Stomach (tissue), 4 donors: Measurements from ENCODE around the gene TAX1BP1.

Source experiments
- CTCF ChIP-seq, 7 experiments: fragments of 450-650 bp in 4 of 7; fragments of 200-600 bp in 3 of 7; sonication (generic) in 3 of 7; IDR thresholded peaks; one replicate each; pipeline ENCODE4 v1.5.1; 2016 to 2019; ENCODE audit warnings: antibody characterized with exemption in 7 of 7, control low read depth in 2 of 7, mild to moderate bottlenecking in 1 of 7
- EP300 ChIP-seq: sonication (generic); formaldehyde crosslinking; IDR thresholded peaks from one replicate; pipeline ENCODE4 v1.6.1; 2017; ENCODE audit warnings: antibody characterized with exemption
- POLR2A ChIP-seq, 4 donors: fragments of 450-650 bp; IDR thresholded peaks; one replicate each; pipeline ENCODE4 v1.6.1; 2016; ENCODE audit warnings: antibody characterized with exemption in 4 of 4, control low read depth in 2 of 4, mild to moderate bottlenecking in 1 of 4, moderate library complexity in 1 of 4
- POLR2AphosphoS5 ChIP-seq, 3 donors: sonication (generic); formaldehyde crosslinking; IDR thresholded peaks; one replicate each; pipeline ENCODE4 v1.6.1; 2016; ENCODE audit warnings: antibody characterized with exemption in 3 of 3

- TF ChIP-seq CTCF (IDR thresholded peaks at IDR 0.05) (no peak), POLR2A (IDR thresholded peaks at IDR 0.05) (peak in 2 of 4 donors; percentile 48 to 80), EP300 (no peak), POLR2AphosphoS5 (IDR thresholded peaks at IDR 0.05) (peak in 2 of 3 donors; percentile 92 to 94)
These were observed 606 bp downstream of the TAX1BP1 start for GRCh38 chr7:27740449-27741086.
